Measurements from ENCODE around the gene PNPLA6. TPM values are rescaled to one million over a fixed set of nuclear protein-coding genes. Genes with fewer than 3 reads are reported as not detected.

The PNPLA6 gene
- total and polyA plus RNA-seq, 2 of the 13 experiments (the other 11 are each of a cell fraction or from before 2014, with no cell fraction given) = 24.9 to 28.2 TPM

GRCh38 chr19:7533925-7534480 lies 1.5 kb upstream of the PNPLA6 start (continued):
- TF ChIP-seq ZNF414 (CRISPR knock-in tag; IDR thresholded peaks at IDR 0.05) = no peak
- no peak for TF ChIP-seq DDIT3 (CRISPR knock-in tag; IDR thresholded peaks at IDR 0.05)
- TF ChIP-seq HCFC1 (IDR thresholded peaks at IDR 0.05; ENCODE audit: low read depth, low read length) = peak; percentile 78
- peak; percentile 65 for TF ChIP-seq AGO1 (IDR thresholded peaks at IDR 0.05; ENCODE audit: low read depth, low read length, poor library complexity, severe bottlenecking)
- peak; percentile 61; the same call in 1 of the 2 replicates for TF ChIP-seq RBFOX2 (IDR thresholded peaks at IDR 0.05; ENCODE audit: low read depth, low read length)
- TF ChIP-seq AGO2 (optimal IDR thresholded peaks at IDR 0.05; ENCODE audit: low read depth, low read length) = peak; percentile 12
- TF ChIP-seq POLR2A (IDR thresholded peaks at IDR 0.05; ENCODE audit: insufficient read depth in 1 of 2, low read depth in 2 of 2, low read length in 2 of 2) = peak in 1 of 2 experiments; percentile 59; a peak in 1 of 4 replicates
- TF ChIP-seq YY1 (IDR thresholded peaks at IDR 0.05; ENCODE audit: insufficient read depth, insufficient replicate concordance, low read depth, low read length) = peak; percentile 98
- TF ChIP-seq CSRNP1 (CRISPR knock-in tag; IDR thresholded peaks at IDR 0.05) = no peak
- TF ChIP-seq SSRP1 (CRISPR knock-in tag; IDR thresholded peaks at IDR 0.05) = no peak
- TF ChIP-seq MAFK (conservative IDR thresholded peaks at IDR 0.05 in 1 of 2, IDR thresholded peaks at IDR 0.05 in 1 of 2; ENCODE audit: low read length in 2 of 2) = no peak
- TF ChIP-seq GLMP (CRISPR knock-in tag; IDR thresholded peaks at IDR 0.05; ENCODE audit: borderline replicate concordance) = no peak
- TF ChIP-seq SMAD9 (CRISPR knock-in tag; IDR thresholded peaks at IDR 0.05) = no peak
- TF ChIP-seq ZNF543 (CRISPR knock-in tag; IDR thresholded peaks at IDR 0.05) = no peak
- peak; percentile 54; the same call in 1 of the 2 replicates for TF ChIP-seq SIN3A (IDR thresholded peaks at IDR 0.05; ENCODE audit: borderline replicate concordance, low read depth, low read length)
- no peak for TF ChIP-seq DR1 (CRISPR knock-in tag; IDR thresholded peaks at IDR 0.05)
- TF ChIP-seq KMT2B (CRISPR knock-in tag; IDR thresholded peaks at IDR 0.05) = 0 out of 2 replicates have a peak, but pooled peaks have one; percentile 19
- TF ChIP-seq ZSCAN22 (CRISPR knock-in tag; IDR thresholded peaks at IDR 0.05) = no peak
- TF ChIP-seq KMT2A (CRISPR knock-in tag; IDR thresholded peaks at IDR 0.05) = no peak
- TF ChIP-seq CREM (IDR thresholded peaks at IDR 0.05) = peak; percentile 44; the same call in 1 of the 2 replicates
- no peak for TF ChIP-seq CREM (CRISPR knock-in tag; IDR thresholded peaks at IDR 0.05)
- no peak for TF ChIP-seq ZNF24 (IDR thresholded peaks at IDR 0.05)
- no peak for TF ChIP-seq ZNF558 (CRISPR knock-in tag; IDR thresholded peaks at IDR 0.05; ENCODE audit: borderline replicate concordance)
- TF ChIP-seq ZNF20 (CRISPR knock-in tag; IDR thresholded peaks at IDR 0.05) = no peak
- TF ChIP-seq SIN3B (IDR thresholded peaks at IDR 0.05; ENCODE audit: low read length) = no peak
- TF ChIP-seq REL (CRISPR knock-in tag; conservative IDR thresholded peaks at IDR 0.05) = no peak
- no peak for TF ChIP-seq SRSF9 (IDR thresholded peaks at IDR 0.05; ENCODE audit: borderline replicate concordance, insufficient read depth, low read depth, low read length, poor library complexity, severe bottlenecking)
- peak; percentile 37 for TF ChIP-seq SAP130 (CRISPR knock-in tag; IDR thresholded peaks at IDR 0.05; ENCODE audit: low read depth)
- no peak for TF ChIP-seq ZNF225 (CRISPR knock-in tag; IDR thresholded peaks at IDR 0.05)
- TF ChIP-seq MIXL1 (CRISPR knock-in tag; IDR thresholded peaks at IDR 0.05) = no peak

Data from HepG2 (cell line).